IPS-20b (cell line): ENCODE results near the gene DAPK1.

Experiments used
- H3K27ac ChIP-seq: one replicate; pipeline ENCODE4 v1.5.1; 2013; ENCODE audit warnings: low read length
- H3K27me3 ChIP-seq: 2 replicates; pipeline ENCODE4 v1.6.1; 2013; ENCODE audit warnings: mild to moderate bottlenecking, low read length, inconsistent platforms; ENCODE audit not compliant: insufficient read depth
- H3K36me3 ChIP-seq: 2 replicates; pipeline ENCODE4 v1.6.1; 2013; ENCODE audit warnings: low read depth, mild to moderate bottlenecking, inconsistent platforms, low read length, moderate library complexity; ENCODE audit not compliant: insufficient read depth
- H3K4me1 ChIP-seq: 2 replicates; pipeline ENCODE4 v1.6.1; 2013; ENCODE audit warnings: mild to moderate bottlenecking, control low read depth, inconsistent platforms, low read length, moderate library complexity; ENCODE audit not compliant: insufficient read depth
- H3K4me3 ChIP-seq: 2 replicates; pipeline ENCODE4 v1.5.1; 2013; ENCODE audit warnings: mild to moderate bottlenecking, low read length, inconsistent platforms
- H3K9ac ChIP-seq: 2 replicates; pipeline ENCODE4 v1.6.1; 2013; ENCODE audit warnings: low read depth, mild to moderate bottlenecking, inconsistent platforms, low read length, moderate library complexity
- H3K9me3 ChIP-seq: 2 replicates; pipeline ENCODE4 v1.6.1; 2013; ENCODE audit warnings: mild to moderate bottlenecking, low read depth, low read length, inconsistent platforms; ENCODE audit not compliant: insufficient read depth

The DAPK1 gene

GRCh38 chr9:87590996-87591395, 93.3 kb downstream of the DAPK1 start:
- Histone ChIP-seq H3K36me3 (no peaks in the 10 kb centered on the region), H3K27me3 (no peaks in the 10 kb centered on the region), H3K9ac (no peak overlapping the region), H3K4me1 (peaks cover 18% of the 10 kb centered on the region; the same call in 1 of the 2 replicates), H3K27ac (no peak overlapping the region), H3K4me3 (no peak overlapping the region), H3K9me3 (no peaks in the 10 kb centered on the region)

- no peak overlapping the region for H3K4me3 ChIP-seq
- peaks cover 18% of the 10 kb centered on the region; the same call in 1 of the 2 replicates for H3K4me1 ChIP-seq
- no peak overlapping the region for H3K9ac ChIP-seq
- no peaks in the 10 kb centered on the region for H3K9me3 ChIP-seq
- H3K27ac ChIP-seq, result no peak overlapping the region
- H3K27me3 ChIP-seq, result no peaks in the 10 kb centered on the region
- no peaks in the 10 kb centered on the region for H3K36me3 ChIP-seq
Measured at GRCh38 chr9:87592554-87593358, 95.1 kb downstream of the DAPK1 start.

GRCh38 chr9:87593359-87593980, 95.8 kb downstream of the DAPK1 start:
- H3K4me1 ChIP-seq, result peaks cover 18% of the 10 kb centered on the region; the same call in 1 of the 2 replicates
- no peaks in the 10 kb centered on the region for H3K27me3 ChIP-seq
- no peaks in the 10 kb centered on the region for H3K36me3 ChIP-seq
- no peak overlapping the region for H3K9ac ChIP-seq
- H3K4me3 ChIP-seq, result no peak overlapping the region
- no peak overlapping the region for H3K27ac ChIP-seq
- H3K9me3 ChIP-seq, result no peaks in the 10 kb centered on the region

- H3K27me3 ChIP-seq, result no peaks in the 10 kb centered on the region
- H3K4me1 ChIP-seq, result peaks cover 18% of the 10 kb centered on the region; the same call in 1 of the 2 replicates
- no peaks in the 10 kb centered on the region for H3K9me3 ChIP-seq
- H3K4me3 ChIP-seq, result no peak overlapping the region
- no peak overlapping the region for H3K27ac ChIP-seq
- H3K9ac ChIP-seq, result no peak overlapping the region
- no peaks in the 10 kb centered on the region for H3K36me3 ChIP-seq
Measured at GRCh38 chr9:87594194-87594593, 96.5 kb downstream of the DAPK1 start.

- H3K27me3 ChIP-seq, result no peaks in the 10 kb centered on the region
- no peaks in the 10 kb centered on the region for H3K9me3 ChIP-seq
- no peaks in the 10 kb centered on the region for H3K36me3 ChIP-seq
- H3K9ac ChIP-seq, result no peak overlapping the region
- H3K27ac ChIP-seq, result no peak overlapping the region
- H3K4me1 ChIP-seq, result peaks cover 20% of the 10 kb centered on the region
- no peak overlapping the region for H3K4me3 ChIP-seq
Measured at GRCh38 chr9:87594662-87595061, 97.0 kb downstream of the DAPK1 start.

- H3K4me1 ChIP-seq, result peaks cover 29% of the 10 kb centered on the region
- H3K27me3 ChIP-seq, result no peaks in the 10 kb centered on the region
- no peak overlapping the region for H3K27ac ChIP-seq
- no peaks in the 10 kb centered on the region for H3K9me3 ChIP-seq
- H3K9ac ChIP-seq, result no peak overlapping the region
- H3K4me3 ChIP-seq, result no peak overlapping the region
- no peaks in the 10 kb centered on the region for H3K36me3 ChIP-seq
Measured at GRCh38 chr9:87595610-87596009, 97.9 kb downstream of the DAPK1 start.

GRCh38 chr9:87596862-87597261, 99.2 kb downstream of the DAPK1 start:
- Histone ChIP-seq H3K9me3 (no peaks in the 10 kb centered on the region), H3K27me3 (no peaks in the 10 kb centered on the region), H3K27ac (no peak overlapping the region), H3K36me3 (no peaks in the 10 kb centered on the region), H3K4me1 (peaks cover 36% of the 10 kb centered on the region), H3K9ac (no peak overlapping the region), H3K4me3 (no peak overlapping the region)

GRCh38 chr9:87597710-87598443, 100.2 kb downstream of the DAPK1 start:
- H3K4me3 ChIP-seq, result no peak overlapping the region
- no peaks in the 10 kb centered on the region for H3K27me3 ChIP-seq
- peaks cover 29% of the 10 kb centered on the region for H3K4me1 ChIP-seq
- H3K27ac ChIP-seq, result no peak overlapping the region
- H3K9me3 ChIP-seq, result no peaks in the 10 kb centered on the region
- H3K36me3 ChIP-seq, result no peaks in the 10 kb centered on the region
- no peak overlapping the region for H3K9ac ChIP-seq

GRCh38 chr9:87599901-87600610, 102.4 kb downstream of the DAPK1 start:
- peaks cover 3% of the 10 kb centered on the region for H3K36me3 ChIP-seq
- no peaks in the 10 kb centered on the region for H3K9me3 ChIP-seq
- peak overlapping the region; percentile 50; the same call in 1 of the 2 replicates for H3K9ac ChIP-seq
- H3K4me1 ChIP-seq, result peaks cover 18% of the 10 kb centered on the region
- no peak overlapping the region for H3K27ac ChIP-seq
- H3K27me3 ChIP-seq, result no peaks in the 10 kb centered on the region
- H3K4me3 ChIP-seq, result no peak overlapping the region

GRCh38 chr9:87601176-87601575, 103.5 kb downstream of the DAPK1 start:
- H3K36me3 ChIP-seq, result peaks cover 14% of the 10 kb centered on the region
- H3K27me3 ChIP-seq, result no peaks in the 10 kb centered on the region
- no peak overlapping the region for H3K4me3 ChIP-seq
- H3K27ac ChIP-seq, result peak overlapping the region; percentile 53
- no peaks in the 10 kb centered on the region for H3K9me3 ChIP-seq
- H3K4me1 ChIP-seq, result peaks cover 18% of the 10 kb centered on the region
- peak overlapping the region; percentile 50; the same call in 1 of the 2 replicates for H3K9ac ChIP-seq

- Histone ChIP-seq H3K4me3 (no peak overlapping the region), H3K4me1 (peaks cover 18% of the 10 kb centered on the region), H3K27me3 (no peaks in the 10 kb centered on the region), H3K27ac (no peak overlapping the region), H3K36me3 (peaks cover 14% of the 10 kb centered on the region), H3K9me3 (no peaks in the 10 kb centered on the region), H3K9ac (no peak overlapping the region)
Measured at GRCh38 chr9:87601595-87601994, 103.9 kb downstream of the DAPK1 start.
